ENCODE results near the gene GABRB1.
"Not testable (repeated sequence)": the region's sequence is repeated elsewhere in the genome, so short reads cannot be mapped to it uniquely, and the experiment has no call there.

Gene GABRB1

DNA sequence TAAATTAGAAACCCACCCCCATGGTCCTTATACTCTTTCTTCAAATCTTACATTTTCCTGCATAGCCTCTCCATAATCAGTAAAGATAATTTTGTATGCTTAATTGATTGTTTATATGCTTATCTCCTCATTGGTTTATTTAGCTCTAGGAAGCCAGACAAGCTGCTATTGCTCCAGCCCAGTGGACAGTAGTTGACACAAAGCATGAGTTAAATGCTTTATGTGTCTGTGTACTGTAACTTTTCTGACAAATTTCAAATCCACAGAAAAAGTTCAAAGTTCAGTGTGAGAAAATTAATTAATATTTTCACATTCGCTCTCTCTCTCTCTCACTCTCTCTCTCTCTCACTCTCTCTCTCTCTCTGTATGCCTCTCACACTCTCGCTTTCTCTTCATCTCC, 181.7 kb downstream of the GABRB1 start:
- DNase-seq (ENCODE audit: low spot score): no peak

DNA sequence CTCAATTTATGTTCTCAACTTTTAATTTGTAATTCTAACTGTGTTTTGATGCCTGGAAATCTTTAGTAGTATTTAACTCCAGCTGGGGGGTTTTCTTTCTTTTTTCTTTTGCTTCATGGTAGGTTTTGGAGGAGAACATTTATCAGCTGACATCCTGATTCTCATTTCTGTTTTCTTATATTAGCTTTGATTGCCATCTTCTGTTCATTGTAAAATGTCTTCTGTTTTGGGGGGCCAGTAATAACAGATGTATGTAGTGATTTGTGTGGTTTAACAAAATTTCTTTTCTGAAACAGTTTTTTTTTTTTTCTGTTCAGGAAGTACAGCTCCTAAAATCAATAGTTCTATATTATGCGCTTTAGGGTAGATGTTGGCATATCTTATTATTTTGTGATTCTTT, 182.2 kb downstream of the GABRB1 start:
- no peak for DNase-seq (ENCODE audit: low spot score)

DNA sequence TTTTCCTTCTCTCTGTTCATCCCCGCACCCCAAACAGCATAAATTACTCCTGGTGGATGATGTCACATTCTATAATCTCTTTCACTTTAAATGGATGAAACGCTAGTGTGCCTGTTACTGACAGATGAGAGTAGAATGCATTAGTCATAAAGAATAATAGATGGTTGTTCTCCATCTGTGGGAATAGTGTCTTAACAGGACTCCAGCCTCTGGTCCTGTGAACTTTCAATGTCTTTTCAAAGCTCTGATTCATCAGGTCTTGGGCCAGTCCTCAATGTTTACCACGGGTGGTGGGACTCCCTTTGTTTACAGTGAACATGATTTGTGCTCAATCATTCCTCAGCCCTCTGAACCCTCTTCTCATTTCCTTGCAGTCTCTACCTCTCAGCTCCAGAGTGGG, 182.6 kb downstream of the GABRB1 start:
- peak; percentile 3 for DNase-seq (ENCODE audit: low spot score)

DNA sequence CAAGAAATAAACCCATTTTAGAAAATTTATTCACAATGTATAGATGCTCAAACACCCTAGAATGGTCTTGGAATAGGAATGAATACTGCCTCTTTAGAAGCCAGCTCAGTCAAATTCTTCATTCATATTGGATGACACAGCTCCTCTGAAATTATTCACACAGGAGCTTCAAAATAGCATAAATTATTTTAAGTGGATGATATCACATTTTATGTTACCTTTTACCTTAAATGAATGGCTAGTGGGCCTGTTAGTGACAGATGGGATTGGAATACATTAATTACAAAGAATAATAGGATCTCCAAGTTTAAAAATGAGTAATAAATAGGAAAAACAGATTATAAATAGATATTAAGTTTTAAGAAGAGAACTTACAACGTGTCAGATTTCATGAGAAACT, 184.4 kb downstream of the GABRB1 start:
- no peak for DNase-seq (ENCODE audit: low spot score)

DNA sequence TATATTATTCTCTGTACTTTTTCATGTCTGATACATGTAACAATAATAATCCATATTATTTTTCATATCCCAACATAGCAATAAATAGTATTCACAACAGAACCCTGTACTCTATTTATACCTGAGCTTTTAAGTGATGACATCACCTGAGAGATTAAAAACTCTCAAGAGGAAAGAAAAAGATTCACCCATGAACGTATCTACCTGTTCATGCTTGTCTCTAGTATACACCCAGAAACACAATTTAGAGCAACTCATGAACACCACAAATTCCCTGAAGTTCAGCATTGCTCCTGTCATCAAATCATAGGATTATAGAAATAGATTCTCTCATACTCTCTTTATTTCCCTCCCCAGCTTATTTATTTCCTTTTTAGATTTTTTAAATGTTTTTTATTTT, 185.9 kb downstream of the GABRB1 start:
- DNase-seq (ENCODE audit: low spot score): no peak

DNA sequence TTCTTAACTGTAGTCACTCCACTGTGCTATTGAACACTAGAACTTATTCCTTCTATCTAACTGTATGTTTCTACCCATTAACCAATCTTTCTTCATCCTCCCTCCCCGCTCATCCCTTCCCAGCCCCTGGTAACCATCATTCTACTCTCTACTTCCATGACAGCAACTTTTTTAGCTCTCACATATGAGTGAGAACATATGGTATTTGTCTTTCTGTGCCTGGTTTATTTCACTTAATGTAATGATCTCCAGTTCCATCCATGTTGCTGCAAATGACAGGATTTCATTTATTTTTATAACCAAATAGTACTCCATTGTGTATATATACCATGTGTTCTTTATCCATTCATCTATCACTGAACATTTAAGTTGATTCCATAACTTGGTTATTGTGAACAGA, 186.5 kb downstream of the GABRB1 start:
- no peak for DNase-seq (ENCODE audit: low spot score)

DNA sequence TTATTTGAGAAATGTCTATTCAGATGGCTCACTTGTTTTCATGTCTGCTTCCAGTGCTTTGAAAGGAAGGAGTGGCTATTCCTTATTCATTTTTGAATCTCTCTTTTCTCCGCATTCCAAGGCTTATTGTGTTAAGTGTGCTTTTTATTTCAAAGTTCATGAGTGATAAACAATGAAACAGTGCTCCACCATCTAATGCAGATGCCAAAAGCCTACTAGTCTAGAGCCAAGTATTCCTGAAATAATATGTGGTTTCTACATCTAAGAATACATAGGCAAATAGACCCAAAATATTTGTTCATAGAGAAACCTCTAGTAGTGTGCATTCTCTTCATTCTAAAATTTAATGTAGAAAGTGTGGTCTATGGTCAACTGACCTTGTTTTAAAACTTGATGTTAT, 187.3 kb downstream of the GABRB1 start:
- no peak for DNase-seq (ENCODE audit: low spot score)

DNA sequence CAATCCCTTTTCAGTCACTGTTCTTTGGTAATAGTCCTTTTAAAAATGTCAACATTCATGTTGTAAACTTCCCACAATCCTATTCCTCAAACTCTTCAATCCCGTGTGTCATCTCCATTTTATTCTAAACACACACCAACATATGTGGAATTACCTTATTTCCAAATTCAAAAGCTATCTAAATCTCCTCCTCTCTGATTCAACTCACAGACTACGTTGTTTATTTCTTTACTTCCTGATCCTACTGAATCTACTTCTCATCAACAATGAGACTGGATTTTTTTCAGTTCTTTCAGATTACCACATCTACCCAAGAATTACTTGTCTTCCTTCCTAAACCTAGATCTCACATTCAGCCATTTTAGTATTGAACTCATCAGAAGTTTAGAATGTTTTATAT, 188.2 kb downstream of the GABRB1 start:
- no peak for DNase-seq (ENCODE audit: low spot score)

DNA sequence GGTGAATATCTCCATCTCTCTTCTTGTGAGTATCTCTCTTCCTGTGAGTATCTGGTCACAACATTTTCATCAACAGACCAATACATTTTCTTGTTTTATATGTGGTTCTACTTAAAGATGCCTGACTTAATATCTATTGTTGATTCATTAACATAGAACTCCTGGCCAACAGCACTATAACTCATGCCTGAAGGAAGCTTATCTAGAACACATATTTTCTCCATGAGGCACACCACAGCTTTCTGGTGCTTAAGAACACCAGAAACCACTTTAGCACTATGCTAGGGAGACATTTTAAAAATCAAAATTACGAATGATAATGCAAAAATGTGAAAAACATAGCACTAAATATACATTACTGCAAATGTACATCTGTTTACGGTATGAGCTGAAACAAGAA, 190.4 kb downstream of the GABRB1 start:
- DNase-seq (ENCODE audit: low spot score): no peak

DNA sequence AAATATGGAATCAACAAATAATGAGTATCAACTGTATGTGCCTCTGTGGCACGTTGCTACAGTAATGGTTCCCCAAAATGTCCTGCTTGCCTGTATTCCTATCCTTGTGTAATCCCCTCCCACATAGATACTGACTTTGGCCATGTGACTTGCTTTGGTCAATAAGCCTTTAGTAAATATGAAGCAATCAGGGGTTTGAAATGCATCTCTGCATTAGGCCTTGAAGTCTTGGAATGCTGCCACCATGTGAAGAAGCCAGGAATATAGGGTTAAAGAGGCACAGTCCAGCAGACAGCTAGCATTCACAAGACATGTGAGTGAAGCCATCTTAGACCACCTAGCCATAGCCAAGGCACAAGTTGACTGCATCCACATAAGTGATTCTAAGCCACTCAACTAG, 190.9 kb downstream of the GABRB1 start:
- DNase-seq (ENCODE audit: low spot score): no peak

DNA sequence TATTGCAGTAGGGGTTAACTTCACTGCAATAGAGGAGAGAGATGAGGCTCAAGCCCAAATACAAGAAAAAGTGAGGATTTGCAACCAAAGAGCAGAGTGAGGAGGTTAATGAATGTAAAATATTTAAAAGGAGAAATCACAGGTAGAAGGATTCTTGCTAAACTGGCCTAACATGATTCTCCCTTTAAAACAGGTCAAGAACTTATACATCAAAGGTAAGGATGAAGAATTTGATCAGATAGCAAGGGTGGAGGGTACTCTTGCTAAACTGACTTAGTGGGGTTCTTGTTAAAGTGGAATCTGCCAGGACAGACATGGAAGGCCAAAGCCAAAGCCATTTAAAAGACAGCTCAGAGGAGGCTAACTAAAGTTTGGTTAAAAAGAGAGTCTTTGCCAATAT, 193.0 kb downstream of the GABRB1 start:
- no peak for DNase-seq (ENCODE audit: low spot score)

DNA sequence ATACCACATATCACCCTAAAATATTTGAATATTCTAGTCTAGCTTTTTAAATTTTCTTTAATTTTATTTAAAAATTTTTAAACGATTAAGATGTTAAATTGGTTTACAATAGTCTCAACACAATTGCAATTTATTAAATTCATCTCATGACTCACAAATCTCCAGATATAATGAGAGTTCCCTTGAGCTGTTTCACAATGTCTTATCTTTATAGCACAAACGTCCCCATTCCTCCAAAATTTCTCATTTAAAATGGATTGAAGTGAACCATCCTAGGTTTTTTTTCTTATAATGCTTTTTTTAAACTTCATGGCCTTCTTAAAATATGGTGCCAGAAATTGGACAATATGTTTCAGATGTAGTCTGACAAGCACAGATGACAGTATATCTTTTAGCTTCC, 204.4 kb downstream of the GABRB1 start:
- DNase-seq (ENCODE audit: low spot score): no peak

DNA sequence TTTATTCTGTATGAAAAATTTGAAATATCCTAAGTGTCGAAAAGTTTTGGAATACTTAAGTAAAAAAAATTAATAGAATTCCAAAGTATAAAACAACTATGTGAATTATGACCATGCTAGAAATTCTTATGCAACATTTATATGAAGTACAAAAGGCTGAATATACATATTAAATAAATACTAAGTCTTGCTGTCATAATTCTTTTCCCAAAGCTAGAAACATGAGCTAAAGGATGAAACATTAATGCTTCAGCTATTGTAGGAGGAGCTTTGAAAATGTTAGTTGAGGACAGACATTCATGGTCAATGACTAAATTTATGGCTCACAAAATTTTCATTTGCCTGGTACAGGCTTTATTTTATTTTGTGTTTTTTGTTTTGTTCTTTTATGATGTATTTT, 207.3 kb downstream of the GABRB1 start:
- DNase-seq (ENCODE audit: low spot score): no peak

DNA sequence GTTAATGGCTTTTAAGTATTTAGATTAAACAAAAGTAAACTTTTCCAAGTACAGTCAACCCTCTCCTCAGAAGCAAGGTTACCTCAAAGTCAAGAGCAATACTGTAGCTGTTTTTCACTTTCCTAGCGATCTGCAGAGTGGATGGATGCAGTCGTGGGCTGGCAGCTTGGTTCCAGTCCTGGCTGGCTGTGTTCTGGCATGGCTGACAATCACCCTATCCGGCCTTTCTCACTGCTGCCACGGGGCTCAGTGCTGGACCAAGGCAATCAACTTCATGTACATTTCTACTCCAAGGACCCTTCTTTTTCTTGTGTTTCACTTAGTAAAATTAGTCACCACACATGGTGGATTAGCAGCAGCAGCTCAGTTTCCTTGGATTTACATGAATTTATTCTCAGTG, 208.3 kb downstream of the GABRB1 start:
- DNase-seq (ENCODE audit: low spot score): no peak

DNA sequence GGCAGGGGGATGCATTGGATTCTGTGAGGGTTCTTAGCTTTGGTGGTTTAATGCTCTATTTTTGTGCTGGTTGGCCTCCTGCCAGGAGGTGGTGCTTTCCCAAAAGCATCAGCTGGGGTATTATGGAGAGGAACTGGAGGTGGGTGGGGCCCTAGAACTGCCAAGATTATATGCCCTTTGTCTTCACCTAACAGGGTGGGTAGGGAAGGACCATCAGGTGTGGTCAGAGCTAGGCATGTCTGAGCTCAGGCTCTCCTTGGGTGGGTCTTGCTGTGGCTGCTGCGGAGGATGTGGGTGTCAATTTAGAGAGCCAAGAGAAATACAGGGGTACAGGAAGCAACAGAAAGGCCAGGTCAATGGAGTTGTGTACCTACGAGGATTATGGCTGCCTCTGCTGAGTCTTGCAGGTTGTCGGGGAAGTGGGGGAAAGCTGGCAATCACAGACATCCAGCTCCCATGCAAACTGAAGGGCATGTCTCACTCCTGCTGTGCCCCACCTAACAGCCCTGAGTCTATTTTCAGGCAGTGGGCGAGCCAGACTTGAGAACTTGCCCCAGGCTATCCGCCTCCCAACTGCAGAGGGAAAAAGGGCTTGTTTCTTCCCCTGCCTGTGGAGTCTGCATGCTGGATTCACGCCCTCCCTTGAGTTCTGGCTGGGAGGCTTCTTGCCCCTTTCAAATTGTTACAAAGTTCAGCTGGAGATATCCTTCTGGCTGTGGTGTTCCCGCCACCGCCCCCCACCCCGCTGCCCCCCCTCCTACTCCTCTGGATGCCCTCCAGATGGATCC, 220.2 kb downstream of the GABRB1 start:
- DNase-seq (ENCODE audit: low spot score): no peak

DNA sequence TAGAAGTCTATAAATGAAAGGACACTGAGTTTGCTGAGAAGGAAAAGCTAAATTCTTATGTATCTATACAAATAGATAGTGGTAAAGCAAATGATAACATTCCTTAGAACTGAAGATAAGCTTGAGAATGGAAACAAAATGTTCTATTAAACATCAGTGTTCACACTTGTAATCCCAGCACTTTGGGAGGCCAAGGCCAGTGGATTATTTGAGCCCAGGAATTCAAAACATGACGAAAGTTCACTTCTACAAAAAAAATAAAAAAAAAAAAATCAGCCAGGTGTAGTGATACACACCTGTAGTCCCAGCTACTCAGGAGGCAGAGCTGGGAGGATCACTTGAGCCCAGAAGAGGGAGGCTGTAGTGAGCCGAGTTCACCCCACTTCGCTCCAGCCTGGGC, 232.4 kb downstream of the GABRB1 start:
- no peak for DNase-seq (ENCODE audit: low spot score)

DNA sequence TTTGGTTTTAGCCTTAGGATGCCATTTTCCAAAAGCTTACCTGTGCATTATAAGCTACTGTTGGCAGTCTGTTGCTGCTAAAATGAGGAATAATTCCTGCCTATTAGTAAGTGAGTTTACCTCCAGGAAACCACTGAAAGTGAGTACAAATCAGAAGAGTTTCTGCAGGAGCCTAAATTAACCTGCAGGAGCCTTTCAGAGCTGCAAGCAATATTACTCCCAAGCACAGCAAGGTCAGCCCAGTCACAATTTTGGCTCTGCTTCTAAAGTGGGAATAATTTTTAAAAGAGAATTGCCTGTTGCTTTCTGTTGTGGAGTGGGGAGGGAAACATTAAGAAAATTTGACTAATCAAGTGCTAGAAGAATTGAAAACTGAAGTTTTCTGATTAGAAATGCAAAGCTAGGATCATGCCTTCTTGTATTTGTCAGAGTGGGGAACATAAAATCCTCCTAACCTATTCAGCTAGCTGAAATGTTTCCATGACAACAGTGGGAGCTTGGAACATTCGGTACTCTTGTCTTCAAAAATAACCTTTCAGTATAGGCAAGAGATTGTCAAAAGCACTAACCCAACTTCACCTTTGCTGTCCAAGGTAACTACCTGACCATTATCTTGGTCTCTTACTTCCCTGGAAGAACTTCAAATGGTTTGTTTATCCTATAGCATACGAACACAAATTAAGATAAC, 239.0 kb downstream of the GABRB1 start:
- no peak for DNase-seq (ENCODE audit: low spot score)

DNA sequence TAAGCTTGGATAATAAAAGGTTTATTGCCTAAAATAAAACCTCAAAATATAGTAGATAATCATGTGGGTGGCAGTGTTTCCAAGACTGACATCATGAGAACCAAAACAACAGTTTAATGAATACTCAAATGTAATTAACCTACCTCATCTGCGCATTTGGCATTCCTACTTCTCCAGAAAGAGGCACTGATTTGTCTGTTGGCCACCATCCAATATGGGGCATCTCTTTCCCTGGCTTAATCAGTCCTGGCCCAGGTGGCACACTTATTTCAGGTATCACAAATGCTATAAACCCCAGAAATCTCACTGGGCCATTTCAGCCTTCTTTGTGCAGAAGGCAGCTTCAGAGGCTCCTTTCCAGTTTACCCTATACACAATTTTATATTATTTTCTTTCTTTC, 239.9 kb downstream of the GABRB1 start:
- DNase-seq (ENCODE audit: low spot score): no peak

DNA sequence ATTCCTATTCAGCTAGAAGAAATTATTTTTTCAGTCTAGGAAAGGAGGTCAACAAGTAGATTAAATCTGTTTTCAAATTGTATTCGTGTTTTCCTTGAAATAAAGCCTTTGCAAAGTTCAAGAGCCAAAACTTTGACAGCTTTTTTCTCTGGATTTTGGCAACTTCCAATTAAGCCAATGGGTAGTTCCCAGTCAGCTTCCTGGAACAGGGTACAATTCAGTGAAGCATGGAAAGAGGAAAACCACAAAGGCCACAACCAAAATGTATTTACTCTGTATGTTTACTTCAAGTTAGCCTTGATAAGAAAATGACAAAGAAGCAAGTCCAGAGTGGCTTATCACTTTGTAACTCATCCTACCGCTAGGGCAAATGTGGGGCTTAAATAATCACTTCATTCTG, 243.5 kb downstream of the GABRB1 start:
- DNase-seq (ENCODE audit: low spot score): no peak

DNA sequence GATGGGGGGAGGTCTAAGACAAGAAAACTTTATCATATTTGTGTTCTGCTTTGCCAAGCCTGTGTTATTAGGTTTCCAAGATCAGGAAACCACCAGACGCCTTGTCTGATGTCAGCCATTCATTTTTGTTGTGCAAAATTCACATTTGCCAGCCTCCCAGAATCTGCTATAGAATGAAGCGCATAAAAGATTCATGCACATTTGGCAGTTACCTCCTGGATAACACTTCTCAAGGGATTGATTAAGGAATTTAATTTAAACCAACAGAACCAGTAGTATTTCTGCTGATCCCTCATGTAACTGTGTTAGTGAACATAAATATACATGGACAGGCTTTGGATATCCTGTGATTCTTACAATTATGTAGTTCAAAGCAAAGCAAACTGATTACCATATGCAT, 244.2 kb downstream of the GABRB1 start:
- no peak for DNase-seq (ENCODE audit: low spot score)

DNA sequence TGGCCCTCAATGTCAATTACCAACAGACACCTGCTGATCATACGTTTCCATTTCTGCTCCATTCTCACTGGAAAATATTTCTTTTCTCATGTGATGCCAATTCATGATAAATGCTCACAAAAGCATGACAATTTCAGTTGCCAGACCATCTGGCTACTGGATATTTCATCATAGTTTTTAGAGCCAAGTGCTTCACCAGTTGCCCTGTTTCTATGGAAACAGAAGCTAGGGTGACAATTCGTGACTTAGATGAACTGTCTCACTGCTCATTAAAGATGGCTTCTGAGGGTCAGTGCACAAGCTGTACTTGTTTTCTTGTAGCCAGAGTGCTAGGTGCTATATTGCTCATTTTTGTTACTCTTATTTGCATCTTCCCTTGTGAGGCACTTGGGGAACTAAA, 247.3 kb downstream of the GABRB1 start:
- no peak for DNase-seq (ENCODE audit: low spot score)

DNA sequence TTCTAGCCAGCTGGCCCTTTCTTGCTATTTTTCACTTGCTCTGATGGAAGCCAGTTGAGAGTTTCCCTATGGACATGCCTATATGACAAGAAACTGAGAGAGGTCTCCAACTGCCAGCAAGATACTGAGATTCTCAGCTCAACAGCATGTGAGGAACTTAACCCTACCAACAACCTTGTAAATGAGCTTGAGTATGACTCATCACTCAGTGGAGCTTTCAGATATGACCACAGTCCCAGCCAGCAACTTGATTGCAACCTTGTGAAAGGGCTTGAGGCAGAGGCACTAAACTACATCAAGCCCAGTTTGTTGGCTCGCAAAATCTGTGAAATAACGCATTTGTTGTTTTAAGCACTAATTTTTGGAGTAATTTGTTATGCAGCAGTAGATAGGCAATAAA, 256.4 kb downstream of the GABRB1 start:
- no peak for DNase-seq (ENCODE audit: low spot score)

DNA sequence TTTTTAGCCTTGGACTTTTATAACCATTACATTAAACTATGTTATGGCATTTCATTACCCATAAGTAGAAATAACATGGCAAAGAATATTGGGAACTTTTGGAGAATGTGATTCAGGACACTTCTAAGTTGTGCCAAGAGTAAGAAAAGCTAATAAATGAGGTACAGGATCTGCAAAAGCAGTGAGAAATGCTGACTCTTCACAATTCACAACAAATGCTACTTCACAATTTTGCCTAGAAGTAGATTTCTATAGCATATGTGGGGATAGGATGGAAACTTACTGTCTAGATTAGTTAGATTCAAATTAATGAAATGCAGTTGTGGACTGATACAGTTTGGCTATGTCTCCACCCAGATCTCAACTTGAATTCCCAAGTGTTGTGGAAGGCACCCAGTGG, 258.4 kb downstream of the GABRB1 start:
- no peak for DNase-seq (ENCODE audit: low spot score)

DNA sequence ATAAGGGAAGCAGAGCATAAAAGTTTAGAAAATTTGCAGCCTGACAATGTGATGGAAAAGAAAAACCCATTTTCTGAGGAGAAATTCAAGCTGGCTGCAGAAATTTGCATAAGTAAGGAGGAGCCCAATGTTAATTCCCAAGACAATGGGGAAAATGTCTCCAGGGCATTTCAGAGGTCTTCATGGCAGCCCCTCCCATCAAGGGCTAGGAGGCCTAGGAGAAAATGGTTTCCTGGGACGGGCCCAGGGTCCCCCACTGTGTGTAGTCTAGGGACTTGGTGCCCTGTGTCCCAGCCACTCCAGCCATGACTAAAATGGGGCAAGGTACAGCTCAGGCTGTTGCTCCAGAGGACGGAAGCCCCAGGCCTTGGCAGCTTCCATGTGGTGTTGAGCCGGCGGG, 259.5 kb downstream of the GABRB1 start:
- DNase-seq (ENCODE audit: low spot score): not testable (repeated sequence)
